Measurements from ENCODE around the gene HOXC9.
A peak's percentile ranks its signal among the peaks of the same experiment; 100 is the strongest.

The HOXC9 gene

DNA sequence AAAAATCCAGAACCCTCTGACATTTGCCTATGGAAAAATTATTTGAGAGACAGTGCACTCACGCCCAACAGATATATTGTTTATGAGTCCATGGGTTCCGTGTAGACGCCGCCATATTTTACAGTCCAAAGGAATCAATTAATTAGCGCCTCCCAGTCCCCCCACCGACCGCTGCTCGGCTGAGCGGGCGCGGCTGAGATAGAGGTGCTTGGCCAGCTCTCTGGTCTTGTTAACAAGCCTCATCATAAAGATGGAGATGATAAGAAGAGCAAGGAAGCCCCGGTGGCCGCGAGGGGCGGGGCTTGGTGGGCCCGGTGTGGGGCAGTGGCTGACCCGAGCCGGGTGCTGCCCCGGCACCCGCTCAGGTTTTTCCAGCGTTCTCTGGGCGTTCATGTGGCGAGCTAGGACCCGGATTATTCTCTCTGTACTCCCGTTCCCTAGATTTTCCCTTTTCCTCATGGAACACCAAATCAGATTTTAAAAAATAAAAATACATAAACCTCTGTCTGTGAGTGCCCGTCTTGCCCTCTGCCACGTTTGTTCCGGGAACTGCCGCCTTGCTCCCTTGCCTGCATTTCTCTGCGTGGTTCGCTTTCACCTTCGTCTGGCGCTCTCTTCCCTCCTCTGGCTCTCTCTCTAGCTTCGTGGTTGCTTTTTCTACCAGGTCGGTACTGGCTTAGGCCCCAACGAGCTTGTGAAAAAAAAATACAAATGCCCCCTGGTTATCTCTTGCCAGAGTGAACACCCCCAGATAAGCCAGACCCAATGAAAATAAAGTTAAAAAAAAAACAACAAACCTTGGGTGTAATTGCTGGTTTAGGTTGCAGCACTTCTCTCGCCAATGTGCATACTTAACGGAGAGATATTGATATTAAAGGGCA, 36.3 kb upstream of the HOXC9 start:
- DNase-seq, result no peak

DNA sequence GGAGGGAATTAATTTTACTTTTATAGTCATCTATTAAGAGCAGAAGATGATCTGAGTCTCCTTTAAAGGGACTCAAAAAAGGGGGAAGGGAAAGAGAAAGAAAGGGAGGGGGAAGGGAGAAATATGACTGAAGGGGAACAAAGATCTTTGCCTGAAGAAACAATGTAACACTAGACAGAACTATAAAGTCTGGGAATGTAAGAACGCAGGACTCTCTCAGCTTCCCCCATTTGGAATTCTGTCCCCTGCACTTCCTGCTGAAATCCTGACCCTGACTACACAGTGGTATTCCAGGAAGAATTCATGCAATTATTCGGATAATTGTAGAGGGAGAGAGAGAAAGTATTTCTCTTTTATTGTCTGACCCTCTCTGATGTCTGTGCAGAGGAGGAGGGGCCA, 35.6 kb upstream of the HOXC9 start:
- DNase-seq, result no peak

DNA sequence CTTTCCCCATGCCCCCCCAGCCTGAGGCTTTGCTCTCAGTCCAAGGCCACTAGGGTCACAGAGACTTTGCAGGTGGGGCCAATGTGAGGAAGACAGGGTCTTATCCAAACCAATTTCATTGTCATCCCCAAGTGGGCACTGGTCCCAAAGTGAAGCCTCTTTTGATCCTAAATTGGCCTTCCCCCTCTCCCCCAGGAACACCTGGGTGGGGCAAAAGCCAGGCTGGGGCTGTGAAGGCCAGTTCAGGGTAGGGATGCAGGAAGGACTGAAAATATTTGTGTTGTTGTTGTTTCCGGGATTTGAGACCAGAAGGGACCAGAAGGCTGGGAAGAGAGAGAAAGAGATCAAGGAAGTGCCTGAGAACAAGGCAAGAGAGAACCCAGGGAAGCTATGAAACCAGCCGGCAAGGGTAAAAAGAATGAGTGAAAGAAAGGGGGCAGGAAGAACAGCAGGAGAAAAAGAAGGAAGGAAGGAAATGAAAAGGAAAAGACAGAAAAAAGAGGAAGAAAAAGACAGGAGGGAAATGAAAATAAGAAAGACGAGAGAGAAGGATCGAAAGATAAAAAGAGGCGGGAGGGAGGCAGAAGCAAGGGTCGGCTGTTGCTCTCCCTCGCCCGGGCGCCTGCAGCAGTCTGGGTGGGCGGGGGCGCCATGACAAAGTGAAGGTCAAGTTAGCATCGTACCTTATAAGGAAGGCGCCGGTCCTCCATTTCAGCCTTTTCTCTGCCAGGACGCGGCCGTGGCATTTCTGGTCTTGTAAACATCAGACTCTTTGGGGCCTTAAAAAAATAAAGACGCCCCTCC, 34.5 kb upstream of the HOXC9 start:
- DNase-seq, result no peak

DNA sequence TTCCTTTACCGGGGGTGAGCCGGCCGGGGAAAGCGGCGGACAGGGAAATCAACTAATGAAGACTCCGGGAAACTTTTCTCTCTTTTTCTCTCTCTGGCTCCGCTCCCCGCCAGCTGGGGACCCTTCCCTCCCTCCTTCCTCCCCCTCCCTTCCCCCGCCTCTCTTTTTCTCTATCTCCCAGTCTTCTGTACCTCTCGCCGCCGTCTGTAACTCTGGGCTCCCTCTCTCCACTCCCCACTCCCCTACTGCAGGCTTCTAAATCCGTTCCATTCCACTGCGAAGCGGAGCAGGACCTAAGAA, 33.9 kb upstream of the HOXC9 start:
- DNase-seq, result no peak

DNA sequence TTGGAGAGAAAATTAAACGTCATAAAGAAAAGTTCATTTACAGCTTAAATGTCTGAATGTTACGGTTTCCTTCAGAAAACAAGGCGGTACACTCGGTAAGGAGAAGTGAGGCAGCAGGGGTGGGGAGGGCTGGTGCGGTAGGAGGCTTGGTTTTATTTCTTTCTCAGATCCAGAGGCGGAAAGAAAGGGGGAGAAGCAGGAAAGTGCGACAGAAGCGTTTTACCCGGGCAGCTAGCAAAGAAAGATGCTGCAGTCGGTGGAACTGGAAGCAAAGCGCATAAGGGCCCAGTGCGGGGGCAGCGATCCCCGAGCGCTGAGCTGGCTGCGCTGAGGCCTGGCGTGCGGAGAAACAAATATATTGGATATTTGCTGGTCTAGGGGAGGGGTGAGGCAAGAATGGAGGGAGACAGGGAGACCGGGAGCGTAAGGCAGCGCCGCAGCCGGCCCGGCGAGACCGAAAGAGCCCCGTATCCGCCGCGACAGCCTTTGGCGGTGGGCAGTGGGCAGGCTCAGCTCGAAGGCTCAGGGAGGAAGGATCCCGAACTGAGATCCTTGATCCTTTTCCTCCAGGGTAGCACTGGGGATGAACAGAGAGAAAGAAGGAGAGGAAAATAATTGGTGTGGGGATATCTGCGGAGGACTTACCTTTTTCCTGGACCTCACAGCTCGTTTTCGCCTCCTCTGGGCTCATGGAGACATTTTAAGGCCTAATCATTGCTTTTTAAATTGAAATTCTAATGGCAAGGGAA, 33.4 kb upstream of the HOXC9 start:
- no peak for DNase-seq

DNA sequence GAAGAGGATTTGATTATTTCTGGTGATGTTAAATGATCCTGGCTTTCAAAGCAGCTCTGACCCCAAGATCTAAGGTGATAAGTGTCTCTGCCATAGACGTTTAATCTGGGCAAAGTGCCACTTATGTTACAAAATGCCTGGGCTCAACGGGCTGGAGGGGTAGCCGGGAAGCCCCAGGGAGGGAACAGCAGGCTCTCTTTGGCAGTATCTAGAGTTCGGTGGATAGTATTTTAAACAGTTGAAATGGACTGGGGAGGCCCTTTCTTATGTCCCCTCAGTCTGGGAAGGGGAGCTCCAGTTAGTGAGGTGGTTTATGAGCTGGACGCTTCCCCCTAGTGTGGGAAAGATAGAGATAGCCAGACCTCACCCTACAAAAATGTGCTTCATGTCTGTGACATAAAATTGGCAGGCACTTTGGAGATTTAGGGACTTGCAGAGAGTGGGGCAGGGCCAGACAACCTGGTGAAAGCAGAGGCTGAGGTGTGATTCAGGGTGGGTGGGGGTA, 32.5 kb upstream of the HOXC9 start:
- DNase-seq, result peak in 1 of 2 experiments; percentile 7

DNA sequence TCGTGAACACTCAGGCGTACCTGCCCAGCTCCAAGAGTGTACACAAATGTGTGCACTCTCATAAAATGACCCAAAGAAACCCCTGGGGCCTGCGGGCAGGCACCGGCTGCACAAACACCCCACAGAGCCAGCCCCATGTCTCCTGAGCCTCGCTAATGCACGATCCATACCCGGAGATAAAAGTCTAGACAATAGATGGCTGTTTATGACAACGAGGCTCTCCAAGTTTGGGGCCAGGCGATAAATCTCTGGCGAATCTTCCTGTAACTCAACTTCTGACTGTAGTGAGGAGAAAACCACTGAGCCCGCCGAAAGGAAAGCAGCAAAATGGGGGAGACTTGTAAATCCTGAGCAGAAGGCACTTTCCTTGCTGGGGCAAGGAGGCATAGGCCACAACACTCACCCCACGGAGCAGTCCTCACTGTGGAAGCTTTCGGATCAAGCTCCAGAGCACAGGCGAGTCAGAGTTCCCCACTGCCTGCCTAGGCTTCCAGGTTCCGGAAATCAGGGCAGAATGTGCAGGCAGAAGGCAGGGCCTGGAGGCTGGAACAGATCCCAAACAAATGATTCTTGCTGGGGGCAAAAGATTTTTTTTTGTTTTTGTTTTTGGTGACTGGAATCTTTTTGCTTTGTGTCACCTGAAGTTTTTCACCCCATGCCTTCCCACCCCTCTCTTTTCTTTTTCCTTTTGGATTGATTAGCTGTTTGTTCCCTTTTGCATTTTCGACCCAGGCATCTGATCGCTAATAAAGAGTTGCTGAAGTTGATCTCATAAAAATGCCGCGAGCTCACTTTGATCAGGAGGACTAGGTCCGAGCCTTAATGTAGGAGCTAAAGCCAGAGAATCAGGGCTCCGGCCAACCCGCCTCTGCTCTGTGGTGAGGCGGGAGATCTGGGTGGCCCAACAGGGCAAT, 31.5 kb upstream of the HOXC9 start:
- DNase-seq, result no peak

DNA sequence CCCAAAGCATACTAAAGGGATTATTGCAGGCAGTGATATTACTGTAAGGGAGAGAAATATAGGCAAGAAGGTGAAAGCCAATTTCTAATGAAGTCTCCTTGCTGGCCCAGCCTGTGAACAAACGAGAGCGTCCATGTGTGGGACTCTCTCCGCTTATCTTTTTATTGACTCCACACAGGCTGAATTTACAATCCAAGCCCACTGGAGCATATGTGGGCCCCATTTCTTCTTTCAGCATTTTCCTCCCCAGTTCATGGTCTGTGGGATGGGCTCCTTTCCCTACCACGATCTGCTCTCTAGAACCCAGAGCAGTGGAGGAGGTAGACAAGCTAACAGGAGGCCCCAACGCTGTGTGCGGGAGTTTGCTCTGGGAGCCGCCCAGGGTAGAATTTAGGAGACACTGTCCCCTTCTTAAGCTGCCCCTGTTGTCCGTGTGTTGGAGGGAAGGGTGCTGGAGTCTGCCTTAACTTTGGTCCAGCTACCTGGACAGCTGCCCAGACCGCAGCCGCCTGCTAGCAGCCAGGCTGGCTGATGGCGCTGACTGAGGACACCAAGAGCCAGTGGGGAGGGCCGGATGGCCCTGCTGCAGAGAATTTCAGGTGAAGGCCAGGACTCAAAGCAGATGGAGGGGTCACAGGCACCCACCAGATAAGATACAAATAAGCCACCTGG, 30.2 kb upstream of the HOXC9 start:
- DNase-seq, result no peak

DNA sequence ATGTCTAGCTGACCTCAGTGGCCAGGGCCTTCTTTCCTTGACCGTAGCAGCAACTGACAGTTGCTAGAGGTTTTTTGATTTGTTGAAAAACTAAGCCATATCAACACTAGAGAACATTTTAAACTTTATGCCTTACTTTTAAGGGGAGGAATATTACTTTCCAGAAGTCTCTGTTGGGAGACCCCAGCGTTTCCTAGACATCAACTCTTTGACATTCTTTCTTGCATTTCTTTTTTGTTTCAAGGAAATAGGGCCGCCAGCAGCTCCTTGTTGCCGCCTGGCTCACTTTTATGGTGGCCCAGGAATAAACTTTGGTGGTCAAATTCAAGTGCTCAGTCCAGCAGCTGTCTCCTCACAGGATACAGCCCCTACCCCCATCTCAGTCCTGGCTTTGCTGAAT, 29.5 kb upstream of the HOXC9 start:
- DNase-seq, result no peak

DNA sequence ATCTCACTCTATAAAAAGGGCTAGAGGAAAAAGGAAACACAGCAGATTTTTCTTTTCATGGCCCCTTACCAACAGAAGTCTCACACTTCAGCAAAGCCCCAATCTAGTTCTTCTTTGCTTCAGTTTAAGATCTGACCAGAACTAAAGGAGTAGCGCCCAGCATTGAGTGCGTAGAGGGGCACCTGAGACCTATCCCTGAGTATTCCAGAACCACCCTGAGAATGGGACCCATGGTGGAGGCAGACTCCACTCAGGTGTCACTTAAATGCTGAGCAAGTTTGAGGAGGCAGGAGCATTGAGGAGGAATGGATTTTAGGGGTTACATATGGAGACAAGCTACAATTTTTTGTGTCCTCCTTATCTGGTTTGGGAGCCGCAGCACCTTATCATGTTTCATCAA, 28.8 kb upstream of the HOXC9 start:
- no peak for DNase-seq

DNA sequence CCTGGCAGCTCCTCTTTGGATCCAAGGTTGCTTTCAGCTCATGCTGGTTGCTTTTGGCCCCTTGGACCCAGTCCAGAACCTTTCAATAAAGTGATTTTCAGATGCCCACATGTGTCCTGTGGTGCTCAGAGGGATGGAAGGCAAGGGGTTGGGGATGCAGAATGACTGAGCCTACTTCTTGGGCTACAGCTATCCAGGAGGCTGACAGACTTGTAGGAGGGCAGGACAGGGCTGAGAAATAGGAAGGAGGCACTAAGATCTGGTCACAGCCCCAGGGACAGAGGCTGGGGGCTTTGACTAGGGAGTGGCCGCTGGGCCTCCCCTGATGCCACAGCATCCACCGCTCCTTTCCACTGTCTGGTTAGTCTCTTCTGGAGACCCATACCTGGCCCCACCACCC, 28.3 kb upstream of the HOXC9 start:
- no peak for DNase-seq

DNA sequence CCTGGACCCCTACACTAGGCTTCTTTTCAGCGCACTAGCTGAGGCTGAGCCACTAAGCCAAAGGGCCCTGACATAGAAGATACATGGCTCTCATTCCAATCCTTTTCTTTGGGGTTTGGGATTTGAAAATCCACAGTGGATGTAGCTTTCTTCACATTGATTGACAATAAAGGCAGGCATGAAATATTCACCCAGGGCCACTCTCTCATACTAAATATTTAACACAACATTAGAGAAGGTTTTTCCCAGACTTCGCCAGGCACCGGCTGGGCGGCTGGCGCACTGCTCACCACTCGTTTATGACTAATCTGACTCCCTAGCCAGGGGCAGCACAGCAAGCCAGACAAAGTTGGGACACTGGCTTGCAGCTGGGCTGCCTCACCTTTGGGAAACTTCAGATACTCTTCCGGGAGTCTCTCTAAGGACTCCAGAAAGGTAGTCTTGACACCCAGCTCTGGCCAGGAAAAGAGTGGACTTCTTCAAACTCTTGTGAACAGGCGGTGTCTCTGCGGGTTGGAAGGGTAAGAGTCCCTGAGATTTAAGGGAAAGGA, 27.7 kb upstream of the HOXC9 start:
- DNase-seq, result no peak

DNA sequence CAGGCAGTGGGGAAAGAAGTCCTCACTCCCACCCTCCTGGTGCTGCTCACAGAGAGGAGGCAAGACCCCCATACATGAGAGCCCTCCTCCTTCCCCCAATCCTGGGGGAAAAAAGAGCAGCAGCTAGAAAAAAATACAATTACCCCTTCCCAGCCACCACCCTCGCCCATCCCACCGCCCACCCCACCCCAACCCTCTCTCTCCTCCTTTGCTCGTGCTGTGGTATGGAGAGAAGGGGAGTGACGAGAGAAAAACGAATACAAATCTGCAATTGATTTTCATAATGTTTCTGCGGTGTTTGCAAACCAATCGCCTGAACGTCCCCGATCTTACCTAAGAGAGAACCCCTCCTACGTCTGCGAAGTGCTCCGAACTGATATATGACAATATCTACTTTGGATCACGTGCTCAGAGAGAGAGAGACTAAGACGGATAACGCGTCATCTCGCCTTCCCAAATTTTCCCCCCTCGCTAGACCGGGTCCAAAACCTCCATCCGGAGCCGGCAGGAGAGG, 27.2 kb upstream of the HOXC9 start, which contains the start of gene HOXC11:
TSS of gene HOXC11 (plus strand) at position 405 of the 514 bp plus-strand sequence. CDS start 116 bp downstream, outside the sequence.
- no peak for DNase-seq

DNA sequence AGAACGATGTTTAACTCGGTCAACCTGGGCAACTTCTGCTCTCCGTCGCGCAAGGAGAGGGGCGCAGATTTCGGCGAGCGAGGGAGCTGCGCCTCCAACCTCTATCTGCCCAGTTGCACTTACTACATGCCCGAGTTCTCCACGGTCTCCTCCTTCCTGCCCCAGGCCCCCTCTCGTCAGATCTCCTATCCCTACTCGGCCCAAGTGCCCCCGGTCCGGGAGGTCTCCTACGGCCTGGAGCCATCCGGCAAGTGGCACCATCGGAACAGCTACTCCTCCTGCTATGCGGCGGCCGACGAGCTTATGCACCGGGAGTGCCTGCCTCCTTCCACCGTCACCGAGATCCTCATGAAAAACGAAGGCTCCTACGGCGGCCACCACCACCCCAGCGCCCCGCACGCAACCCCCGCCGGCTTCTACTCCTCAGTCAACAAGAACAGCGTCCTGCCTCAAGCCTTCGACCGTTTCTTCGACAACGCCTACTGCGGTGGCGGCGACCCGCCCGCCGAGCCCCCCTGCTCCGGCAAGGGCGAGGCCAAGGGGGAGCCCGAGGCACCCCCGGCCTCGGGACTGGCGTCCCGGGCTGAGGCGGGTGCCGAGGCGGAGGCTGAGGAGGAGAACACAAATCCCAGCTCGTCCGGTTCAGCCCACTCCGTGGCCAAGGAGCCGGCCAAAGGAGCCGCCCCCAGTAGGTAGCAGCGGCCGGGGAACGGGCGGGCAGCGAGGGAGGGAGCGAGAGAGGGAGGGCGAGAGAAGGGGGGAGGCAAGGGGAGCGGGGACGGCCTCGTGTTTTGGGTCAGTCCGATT, 26.5 kb upstream of the HOXC9 start:
- DNase-seq, result no peak

DNA sequence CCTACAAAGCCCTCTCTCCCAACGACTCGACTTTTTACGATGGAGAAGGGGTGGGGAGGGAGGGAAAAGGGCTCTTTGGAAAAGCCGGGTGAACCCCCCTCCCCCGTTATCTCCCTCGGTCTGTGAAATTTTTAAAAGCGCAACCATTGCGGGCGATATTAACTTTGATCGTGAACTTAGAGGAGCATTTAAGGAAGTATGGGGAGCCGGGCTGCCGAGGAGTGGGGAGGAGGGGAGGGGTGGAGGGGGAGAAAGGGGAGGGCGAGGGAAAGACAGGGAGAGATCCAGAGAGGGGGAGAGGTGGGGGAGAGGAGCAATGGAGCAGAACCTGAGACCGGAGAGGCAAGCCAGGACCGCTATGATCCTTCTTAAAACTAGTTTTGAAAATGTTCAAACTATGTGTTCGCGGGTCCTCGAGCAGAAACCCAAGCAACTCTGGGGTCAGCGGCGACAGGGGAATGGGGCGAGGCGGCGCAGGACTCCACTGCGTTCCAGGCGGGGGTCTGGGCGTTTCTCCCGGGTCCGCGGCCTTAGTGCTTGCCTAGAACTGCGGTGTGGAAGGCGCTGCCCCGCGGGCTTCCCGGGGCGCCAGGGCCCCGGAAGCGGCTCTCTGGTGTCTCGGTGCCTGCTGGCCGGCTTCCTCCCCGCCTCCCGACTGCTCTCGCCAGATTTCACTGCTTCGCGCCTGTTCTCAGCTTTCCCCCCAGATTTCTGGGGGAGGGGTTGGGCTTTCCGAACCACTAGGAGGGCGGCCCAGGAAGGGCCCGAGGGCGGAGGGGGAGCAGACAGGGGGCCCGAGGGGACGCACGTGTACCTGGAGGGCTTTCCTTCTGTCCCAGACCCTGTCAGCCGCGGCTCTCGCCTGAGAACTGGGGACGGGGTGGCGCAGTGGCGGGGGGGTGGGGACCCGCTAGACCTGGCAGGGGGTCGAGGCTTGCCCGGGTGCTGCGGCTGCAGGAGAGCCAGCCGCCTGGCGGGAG, 25.6 kb upstream of the HOXC9 start, which contains the start of gene HOTAIR:
TSS of gene HOTAIR (minus strand) at position 871 of the 980 bp plus-strand sequence.
- no peak for DNase-seq

DNA sequence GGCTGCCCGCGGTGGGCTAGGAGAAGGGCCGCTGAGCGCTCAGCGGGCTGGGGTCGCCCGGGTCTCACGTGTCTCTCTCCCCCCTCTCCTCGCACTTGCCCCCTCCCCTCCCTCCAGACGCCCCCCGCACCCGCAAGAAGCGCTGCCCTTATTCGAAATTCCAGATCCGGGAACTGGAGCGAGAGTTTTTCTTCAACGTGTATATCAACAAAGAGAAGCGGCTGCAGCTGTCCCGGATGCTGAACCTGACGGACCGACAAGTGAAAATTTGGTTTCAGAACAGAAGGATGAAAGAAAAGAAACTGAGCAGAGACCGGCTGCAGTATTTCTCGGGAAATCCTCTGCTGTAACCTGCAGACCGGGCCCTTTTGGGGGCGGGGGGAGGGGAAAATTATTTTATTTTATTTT, 24.9 kb upstream of the HOXC9 start:
- no peak for DNase-seq

DNA sequence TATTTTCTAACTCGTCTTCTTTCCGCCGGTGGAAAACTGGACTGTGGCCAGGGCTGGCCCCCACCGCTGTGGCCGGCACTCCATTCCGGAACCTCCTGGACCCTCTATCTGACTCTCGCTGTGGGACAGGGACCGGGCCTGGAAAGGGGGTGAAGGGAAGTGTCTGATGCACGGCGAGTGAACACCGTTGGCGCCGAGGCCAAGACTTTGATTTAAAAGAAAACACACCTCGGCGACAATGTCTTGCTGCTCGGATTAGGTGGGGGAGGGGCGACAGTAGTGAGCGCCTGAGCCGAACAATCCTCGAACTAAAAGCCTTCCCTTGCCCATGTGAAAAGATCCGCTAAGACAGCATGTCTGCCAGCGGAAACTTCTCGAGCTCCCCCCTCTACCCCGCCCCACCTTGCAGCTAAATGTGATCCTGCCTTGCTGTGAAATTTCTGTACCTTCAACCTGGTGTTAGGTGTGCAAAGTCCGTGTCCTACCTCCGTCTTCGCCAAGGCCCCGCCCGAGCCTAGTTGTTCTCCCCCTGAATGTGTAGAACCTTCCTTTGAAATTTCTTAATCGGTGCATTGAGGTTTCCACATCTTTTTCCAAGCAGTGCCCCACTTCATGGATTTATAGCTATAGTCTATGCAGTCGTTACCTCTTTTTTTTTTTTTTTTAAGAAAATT, 24.3 kb upstream of the HOXC9 start:
- no peak for DNase-seq

DNA sequence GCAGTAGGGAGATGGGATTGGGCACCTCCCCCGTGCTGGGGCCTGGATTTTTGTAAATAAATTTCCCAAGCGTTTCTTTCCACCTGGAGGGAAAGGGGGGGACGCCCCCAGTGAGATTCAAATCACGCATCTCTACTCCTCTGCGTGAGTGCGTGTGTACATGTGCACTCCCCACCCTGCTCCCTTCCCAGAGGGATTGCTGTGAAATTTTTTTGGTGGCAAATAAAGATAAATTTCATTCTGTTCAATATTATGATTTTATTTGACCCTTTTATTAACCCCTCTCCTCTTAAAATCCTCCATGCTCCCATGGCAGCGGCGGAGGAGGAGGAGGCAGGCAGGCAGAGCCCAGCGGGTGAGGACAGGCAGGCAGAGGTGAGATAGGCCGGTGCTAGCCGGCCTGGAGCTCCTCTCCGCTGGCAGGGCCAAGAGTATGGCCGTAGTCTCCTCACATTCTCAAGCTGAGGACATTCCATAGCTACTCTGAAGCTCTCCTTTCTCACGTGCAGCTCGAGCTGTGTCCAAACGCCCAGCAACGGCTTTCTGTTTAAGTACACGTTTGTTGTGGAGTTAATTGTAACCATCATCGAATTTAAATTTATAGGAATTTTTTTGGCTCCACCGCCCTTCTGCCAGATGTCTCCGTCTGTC, 23.7 kb upstream of the HOXC9 start:
- no peak for DNase-seq

All from AML-193 (cell line).